Islet of Langerhans (tissue), 1 donor: ENCODE data around the gene S1PR3.
"Not testable (repeated sequence)": the region's sequence is repeated elsewhere in the genome, so short reads cannot be mapped to it uniquely, and the experiment has no call there.

ENCODE experiments used
- FAIRE-seq: peaks from one replicate; lab custom pipeline; 2011; peaks lifted over from hg19 to GRCh38; lab: Jason Lieb, UNC

The S1PR3 gene

GRCh38 chr9:88991066-88992034, at the start of gene S1PR3:
Gene S1PR3 (plus strand): TSS chr9:88991468. CDS start chr9:89001201, 9,733 bp downstream.
- FAIRE-seq: no peak

GRCh38 chr9:88941586-88941985, 49.7 kb upstream of the S1PR3 start:
- FAIRE-seq: not testable (repeated sequence)

GRCh38 chr9:88942411-88942810, 48.9 kb upstream of the S1PR3 start:
- no peak for FAIRE-seq

- FAIRE-seq: no peak
Observed at GRCh38 chr9:88945636-88946333, 45.5 kb upstream of the S1PR3 start.

- no peak for FAIRE-seq
Observed at GRCh38 chr9:88947581-88948573, 43.4 kb upstream of the S1PR3 start.

- no peak for FAIRE-seq
Observed at GRCh38 chr9:88949425-88949824, 41.8 kb upstream of the S1PR3 start.

- no peak for FAIRE-seq
Observed at GRCh38 chr9:88949961-88950340, 41.3 kb upstream of the S1PR3 start.

GRCh38 chr9:88950341-88951154, 40.7 kb upstream of the S1PR3 start:
- no peak for FAIRE-seq

GRCh38 chr9:88951155-88951542, 40.1 kb upstream of the S1PR3 start:
- FAIRE-seq: no peak

- no peak for FAIRE-seq
Observed at GRCh38 chr9:88952086-88952615, 39.1 kb upstream of the S1PR3 start.

GRCh38 chr9:88952976-88953375, 38.3 kb upstream of the S1PR3 start:
- no peak for FAIRE-seq

- no peak for FAIRE-seq
Observed at GRCh38 chr9:88953381-88954029, 37.8 kb upstream of the S1PR3 start.

- FAIRE-seq: no peak
Observed at GRCh38 chr9:88954066-88954465, 37.2 kb upstream of the S1PR3 start.

GRCh38 chr9:88957526-88957925, 33.7 kb upstream of the S1PR3 start:
- FAIRE-seq: no peak

GRCh38 chr9:88959727-88960469, 31.4 kb upstream of the S1PR3 start:
- FAIRE-seq: no peak

GRCh38 chr9:88960632-88961031, 30.6 kb upstream of the S1PR3 start:
- no peak for FAIRE-seq

- FAIRE-seq: no peak
Observed at GRCh38 chr9:88965473-88965872, 25.8 kb upstream of the S1PR3 start.

GRCh38 chr9:88966894-88967676, 24.2 kb upstream of the S1PR3 start:
- FAIRE-seq: no peak

GRCh38 chr9:88968799-88969198, 22.5 kb upstream of the S1PR3 start:
- FAIRE-seq: no peak
